NCI-H2171 (cell line): ENCODE measurements around the gene SQSTM1.

Experiments
- DNase-seq: peaks from one replicate; lab custom pipeline; 2025; lab: John Stamatoyannopoulos, UW

Gene SQSTM1

GRCh38 chr5:179874136-179874535 is 53.4 kb downstream of the SQSTM1 start:
- no peak for DNase-seq

DNA sequence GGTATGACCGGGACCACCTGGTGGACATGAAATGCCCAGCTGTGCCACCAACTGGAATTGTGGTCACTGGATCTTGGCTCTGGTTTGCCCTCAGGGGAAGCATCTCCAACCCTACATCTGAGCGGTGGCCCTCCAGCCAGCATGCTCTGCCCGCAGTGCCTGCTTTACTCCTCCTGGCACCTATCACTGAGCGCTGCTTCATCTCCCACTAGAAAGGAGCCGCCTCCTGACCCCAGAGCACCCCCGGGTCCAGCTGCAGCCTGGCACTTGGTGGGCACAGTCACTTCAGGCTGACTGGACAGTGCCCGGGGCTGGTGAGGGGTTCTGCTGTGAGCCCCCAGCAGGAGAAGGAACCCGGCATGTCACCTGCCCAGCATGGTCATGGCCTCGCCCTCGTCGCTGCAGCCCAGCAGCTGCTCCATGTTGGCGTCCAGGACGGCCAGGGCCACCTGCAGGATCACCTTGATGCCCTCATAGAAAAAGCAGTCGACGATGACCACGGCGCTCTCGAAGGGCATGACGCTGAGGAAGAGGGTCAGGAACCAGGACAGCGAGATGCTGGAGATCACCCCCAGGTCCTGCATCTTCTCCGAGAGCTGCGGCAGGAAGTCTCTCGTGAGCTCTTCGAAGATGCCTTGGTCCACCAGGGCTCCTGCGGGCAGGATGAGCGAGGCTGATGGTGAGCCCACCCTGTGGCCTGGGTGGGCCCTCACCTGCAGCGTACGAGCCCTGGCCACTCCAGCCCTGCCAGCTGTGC is 54.0 kb downstream of the SQSTM1 start:
- no peak for DNase-seq

- no peak for DNase-seq
Observed at GRCh38 chr5:179875741-179876609, 55.3 kb downstream of the SQSTM1 start.

DNA sequence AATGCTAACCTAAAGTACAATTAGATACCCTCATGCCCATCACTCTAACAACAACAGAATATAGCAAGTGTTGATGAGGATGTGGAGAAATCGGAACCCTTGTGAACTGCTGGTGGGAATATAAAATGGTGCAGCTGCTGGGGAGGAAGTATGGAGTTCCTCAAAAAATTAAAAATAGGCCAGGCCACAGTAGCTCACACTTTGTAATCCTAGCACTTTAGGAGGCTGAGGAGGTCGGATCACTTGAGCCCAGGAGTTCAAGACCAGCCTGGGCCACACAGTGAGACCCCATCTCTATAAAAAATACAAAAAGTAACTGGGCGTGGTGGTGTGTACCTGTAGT is 55.9 kb downstream of the SQSTM1 start:
- no peak for DNase-seq

DNA sequence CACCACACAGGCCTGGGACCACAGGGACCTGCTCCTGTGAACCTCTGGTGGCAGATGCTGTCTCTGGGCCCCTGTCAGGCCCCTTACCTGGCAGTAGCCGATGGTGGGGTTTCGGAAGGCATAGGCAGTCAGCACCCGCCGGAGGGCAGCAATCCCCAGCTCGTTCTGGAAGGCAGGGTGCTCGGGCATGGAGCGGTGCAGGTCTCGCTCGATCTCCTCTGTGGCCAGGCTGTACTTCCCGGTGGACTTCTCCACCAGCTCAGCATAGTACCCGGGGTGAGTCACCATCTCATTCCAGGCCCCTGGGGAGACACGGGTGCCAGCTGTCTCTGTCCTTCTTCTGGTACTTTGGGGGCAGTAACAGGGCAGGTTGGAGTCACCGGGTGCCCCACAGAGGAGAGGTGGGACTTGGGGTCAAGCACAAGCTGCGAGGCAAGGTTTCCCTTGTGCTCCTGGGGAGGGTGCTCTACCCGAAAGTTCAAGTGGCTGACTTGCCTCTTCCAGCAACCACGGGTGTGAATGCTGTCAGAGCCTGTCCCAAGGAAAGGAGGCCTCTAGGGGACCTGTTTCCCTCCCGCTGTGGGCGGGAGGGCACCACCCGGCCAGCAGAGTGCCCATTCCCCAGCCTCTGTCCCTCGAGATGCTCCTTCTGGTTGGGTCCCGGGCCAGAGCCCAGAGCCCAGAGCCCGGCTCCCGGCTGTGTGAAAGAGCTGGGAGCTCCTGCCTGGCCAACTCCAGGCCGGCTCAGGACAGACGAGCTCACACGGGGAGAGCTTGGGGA is 57.7 kb downstream of the SQSTM1 start:
- no peak for DNase-seq

DNA sequence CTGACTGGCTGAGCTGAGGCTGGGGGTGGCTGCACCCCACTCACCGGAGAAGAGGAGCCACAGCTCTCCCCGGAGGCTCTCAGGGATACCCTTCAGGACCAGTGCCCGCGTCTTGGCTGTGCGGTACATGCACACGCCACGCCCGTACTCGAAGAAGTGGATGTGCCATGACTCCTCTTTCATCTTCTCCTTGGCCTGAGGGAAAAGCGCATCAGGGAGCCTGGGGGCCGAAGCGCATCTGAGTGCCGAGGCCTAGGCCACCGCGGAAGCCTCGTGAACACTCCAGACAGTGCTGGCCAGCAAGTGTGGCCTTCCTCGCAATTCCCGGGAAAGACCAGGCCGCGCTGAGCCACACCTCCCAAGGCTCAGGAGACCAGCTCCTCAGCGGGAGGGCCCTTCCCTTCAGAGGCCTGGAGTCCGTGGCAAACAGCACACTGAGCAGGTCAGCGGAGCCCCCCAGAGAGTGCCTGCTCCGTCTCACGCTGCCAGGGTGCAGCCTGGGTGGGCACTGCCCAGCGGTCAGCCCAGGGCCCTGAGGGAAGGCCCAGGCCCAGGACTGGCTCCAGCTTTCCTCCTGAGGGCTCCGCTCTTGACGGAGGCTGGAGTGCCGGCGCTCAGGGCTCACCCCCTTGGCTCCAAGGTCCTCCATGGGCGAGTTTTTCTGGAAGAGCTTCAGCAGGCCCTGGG is 58.4 kb downstream of the SQSTM1 start:
- no peak for DNase-seq

DNA sequence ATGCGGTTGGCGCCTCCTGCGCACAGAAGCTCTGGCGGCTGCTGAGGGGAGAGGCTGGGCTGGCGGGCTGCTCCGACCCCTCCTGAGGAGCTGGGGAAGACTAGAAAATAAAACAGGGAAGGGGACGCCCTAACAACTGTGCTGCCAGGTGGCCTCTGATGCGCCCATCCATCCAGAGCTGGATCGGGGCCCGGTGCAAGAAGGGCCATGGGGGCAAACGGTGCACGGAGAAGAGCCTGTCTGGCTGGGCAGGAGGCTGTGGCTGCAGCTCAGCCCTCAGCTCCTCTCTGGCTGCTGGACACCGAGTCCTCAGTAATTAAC is 58.9 kb downstream of the SQSTM1 start:
- DNase-seq: no peak

DNA sequence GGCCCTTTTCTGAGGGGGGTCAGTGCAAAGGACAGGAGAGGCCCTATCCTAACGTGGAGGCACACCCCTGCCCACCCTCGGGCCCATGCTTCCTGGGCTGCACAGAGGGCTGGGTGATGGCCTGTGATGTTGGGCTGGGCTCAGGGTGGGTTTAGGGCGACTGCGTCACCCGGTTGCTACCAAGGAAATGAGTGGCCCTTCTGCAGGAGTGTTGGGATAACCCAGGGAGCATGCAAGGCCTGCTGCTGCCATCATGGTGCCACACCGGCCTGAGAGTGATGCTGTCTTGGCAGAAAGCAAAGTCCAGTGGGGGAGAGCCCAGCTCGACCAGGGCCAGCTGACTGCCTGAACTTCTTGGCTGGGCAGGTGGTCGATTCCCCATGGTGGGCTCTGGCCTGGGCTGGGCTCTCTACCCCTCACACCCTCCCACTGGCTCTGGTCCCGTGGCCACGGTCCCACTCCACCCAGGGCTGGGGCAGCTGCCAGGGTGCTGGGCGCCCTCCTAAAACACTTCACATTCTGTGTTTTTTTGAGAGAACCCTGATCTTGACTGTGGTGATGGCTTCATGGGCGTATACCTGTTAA is 59.5 kb downstream of the SQSTM1 start:
- DNase-seq: no peak

DNA sequence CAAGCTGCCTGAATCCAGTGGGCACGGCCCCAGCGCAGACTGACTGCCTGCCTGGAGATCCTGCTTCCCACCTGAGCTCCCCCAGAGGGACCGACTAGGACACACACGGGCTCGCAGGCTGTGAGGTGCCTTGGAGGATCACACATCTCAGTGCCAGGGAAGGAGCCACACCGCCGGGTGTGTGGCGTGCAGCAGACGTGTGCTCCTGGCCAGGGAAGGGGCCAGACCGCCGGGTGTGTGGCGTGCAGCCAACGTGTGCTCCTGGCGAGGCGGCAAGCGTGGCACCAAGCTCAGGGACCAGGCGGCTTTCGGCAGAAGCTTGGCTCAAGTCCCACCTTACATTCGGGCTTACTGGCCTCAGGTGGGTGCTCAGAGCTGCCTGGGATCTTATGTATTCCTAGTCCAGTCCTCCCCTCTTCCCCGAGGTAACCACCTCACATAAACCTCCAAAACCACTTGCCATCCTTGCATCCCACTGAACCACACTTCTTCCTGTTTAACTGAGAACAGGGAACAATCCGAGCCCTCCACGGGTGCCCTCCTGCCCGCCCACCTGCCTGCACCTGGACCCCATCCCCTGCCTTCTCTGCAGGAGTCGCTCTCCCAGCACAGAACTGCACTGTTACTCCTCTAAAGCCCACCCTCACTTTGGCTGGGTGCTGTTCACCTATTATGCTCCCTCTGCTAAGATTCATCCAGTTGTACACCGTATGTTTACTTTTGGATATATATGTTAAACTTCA is 60.3 kb downstream of the SQSTM1 start:
- DNase-seq: no peak

DNA sequence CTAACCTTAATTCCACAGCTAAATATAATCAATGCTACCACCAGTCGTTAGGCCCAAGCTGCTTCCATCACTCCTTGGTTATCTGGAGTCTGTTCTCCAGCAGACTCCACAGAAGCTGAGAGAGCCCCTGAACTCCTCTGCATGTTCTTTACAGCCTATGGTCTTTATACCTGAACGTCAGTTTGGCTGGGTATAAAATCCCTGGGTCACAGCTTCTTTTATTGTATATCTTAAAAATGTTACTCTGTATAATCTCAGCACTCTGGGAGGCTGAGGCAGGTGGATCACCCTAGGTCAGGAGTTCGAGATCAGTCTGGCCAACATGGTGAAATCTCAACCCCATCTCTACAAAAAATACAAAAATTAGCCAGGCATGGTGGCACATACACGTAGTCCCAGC is 61.6 kb downstream of the SQSTM1 start:
- DNase-seq: no peak

DNA sequence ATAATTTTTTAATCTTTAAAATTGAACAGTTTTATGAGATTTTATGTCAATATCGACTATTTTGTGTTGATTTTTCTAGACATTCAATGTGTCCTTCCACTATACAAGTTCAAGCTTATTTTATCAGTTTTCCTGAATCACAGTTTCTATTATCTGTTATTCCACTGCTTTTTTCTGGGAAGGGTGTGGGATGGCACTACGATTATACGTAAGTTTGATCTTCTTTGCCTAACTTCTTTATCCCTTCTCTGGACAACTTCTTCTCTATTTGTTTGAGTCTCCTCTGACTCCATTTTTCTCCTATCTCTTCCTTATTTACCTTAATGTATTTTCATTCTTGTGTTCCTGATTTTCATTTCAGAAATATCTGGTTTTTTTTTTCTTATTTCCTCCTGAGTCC is 62.5 kb downstream of the SQSTM1 start:
- DNase-seq: no peak

DNA sequence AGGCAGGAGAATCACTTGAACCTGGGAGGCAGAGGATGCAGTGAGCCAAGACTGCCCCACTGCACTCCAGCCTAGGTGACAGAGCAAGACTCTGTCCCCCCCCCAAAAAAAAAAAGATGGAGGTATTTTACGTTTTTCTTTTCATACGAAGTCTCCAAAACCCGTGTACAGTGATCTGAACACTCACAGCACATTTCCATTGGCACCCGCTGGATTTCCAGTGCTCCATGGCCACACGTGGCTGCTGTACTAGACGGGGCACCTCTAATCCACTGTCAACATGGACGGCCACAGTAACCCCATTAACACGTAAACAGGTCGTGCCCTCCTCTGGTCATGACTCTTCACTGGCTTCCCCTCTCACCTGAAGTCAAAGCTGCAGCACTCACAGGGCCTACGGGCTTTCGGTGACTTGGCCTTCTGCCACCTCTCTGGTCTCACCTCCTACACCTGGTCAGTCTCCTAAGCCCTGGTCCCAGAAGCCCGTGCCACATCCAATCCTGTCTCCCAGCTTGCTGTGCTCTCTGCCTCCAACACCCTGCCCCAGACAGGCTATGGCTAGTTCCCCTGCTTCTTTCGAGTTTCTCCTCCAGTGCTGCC is 64.9 kb downstream of the SQSTM1 start:
- no peak for DNase-seq

- DNase-seq: no peak
Observed at GRCh38 chr5:179886190-179886911, 65.6 kb downstream of the SQSTM1 start.

- DNase-seq: no peak
Observed at GRCh38 chr5:179887095-179887494, 66.4 kb downstream of the SQSTM1 start.
